WTC11 (cell line): ENCODE data around the gene SYK.

Experiments used
- CREM ChIP-seq: sonication (generic); formaldehyde crosslinking; IDR thresholded peaks from 2 replicates; pipeline ENCODE4 v1.8.1; 2022; ENCODE audit warnings: mild to moderate bottlenecking, missing genetic modification reagents, moderate library complexity
- E2F1 ChIP-seq: sonication (generic); formaldehyde crosslinking; IDR thresholded peaks from 2 replicates; pipeline ENCODE4 v1.8.0; 2022; ENCODE audit warnings: mild to moderate bottlenecking, missing genetic modification reagents
- E2F5 ChIP-seq: sonication (generic); formaldehyde crosslinking; IDR thresholded peaks from 2 replicates; pipeline ENCODE4 v1.8.1; 2022; ENCODE audit warnings: mild to moderate bottlenecking, moderate library complexity, missing genetic modification reagents
- ESRRA ChIP-seq: sonication (generic); formaldehyde crosslinking; IDR thresholded peaks from 2 replicates; pipeline ENCODE4 v1.8.1; 2022; ENCODE audit warnings: mild to moderate bottlenecking, missing genetic modification reagents, borderline replicate concordance
- NFE2L1 ChIP-seq: sonication (generic); formaldehyde crosslinking; IDR thresholded peaks from 2 replicates; pipeline ENCODE4 v1.8.1; 2023; ENCODE audit warnings: missing genetic modification reagents
- NR2C2 ChIP-seq: sonication (generic); formaldehyde crosslinking; IDR thresholded peaks from 2 replicates; pipeline ENCODE4 v1.8.0; 2022; ENCODE audit warnings: mild to moderate bottlenecking, missing genetic modification reagents
- TEAD4 ChIP-seq: sonication (generic); formaldehyde crosslinking; IDR thresholded peaks from 2 replicates; pipeline ENCODE4 v1.8.0; 2022; ENCODE audit warnings: mild to moderate bottlenecking, missing genetic modification reagents
- TF ChIP-seq, protein P1 (sequence below): sonication (generic); formaldehyde crosslinking; IDR thresholded peaks from 2 replicates; pipeline ENCODE4 v1.8.1; 2022; ENCODE audit warnings: missing genetic modification reagents, borderline replicate concordance
- TF ChIP-seq, protein P2 (sequence below): fragments of 200-600 bp; IDR thresholded peaks from 2 replicates; pipeline ENCODE4 v1.8.0; 2022; ENCODE audit warnings: antibody characterized with exemption
- TF ChIP-seq, protein P3 (sequence below): fragments of 250-450 bp; sonication (Bioruptor Pico); IDR thresholded peaks from 2 replicates; pipeline ENCODE4 v1.9.0; 2021; ENCODE audit warnings: mild to moderate bottlenecking
- TF ChIP-seq, protein P4 (sequence below): sonication (generic); formaldehyde crosslinking; IDR thresholded peaks from 2 replicates; pipeline ENCODE4 v1.8.1; 2022; ENCODE audit warnings: low read depth, mild to moderate bottlenecking, moderate library complexity, missing genetic modification reagents, borderline replicate concordance

DNA sequence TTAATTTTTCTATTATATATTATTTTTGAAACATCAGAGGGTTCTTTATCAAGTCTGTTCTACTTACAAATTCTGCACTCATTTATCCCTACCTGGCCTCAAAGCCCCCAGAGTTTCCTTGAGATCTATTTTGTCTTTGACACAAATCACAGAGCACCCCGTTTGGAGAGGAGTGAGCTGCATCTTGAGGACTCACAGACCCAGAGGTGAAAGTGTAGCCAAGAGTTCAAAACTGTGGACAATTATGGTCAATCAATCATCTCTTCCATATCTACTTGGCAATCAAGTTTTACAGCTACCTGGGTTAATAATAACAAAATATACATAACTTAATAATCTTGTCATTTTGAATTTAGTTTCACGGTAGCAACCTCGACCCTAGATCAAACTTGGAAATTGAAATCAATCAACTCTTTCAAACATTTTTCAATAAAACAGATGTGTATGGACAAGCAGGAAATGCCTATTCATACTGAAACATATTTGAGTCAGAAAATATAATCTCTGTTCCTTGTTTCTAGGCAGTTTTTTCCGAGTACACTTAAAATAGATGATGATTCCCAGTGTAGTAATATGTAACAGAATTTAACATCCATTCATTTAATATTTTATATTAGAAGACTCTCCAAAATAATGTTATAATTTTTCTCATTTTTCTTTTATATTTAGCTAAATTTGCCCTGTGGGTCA, 13.7 kb upstream of the SYK start:
- TF ChIP-seq, protein P1, sequence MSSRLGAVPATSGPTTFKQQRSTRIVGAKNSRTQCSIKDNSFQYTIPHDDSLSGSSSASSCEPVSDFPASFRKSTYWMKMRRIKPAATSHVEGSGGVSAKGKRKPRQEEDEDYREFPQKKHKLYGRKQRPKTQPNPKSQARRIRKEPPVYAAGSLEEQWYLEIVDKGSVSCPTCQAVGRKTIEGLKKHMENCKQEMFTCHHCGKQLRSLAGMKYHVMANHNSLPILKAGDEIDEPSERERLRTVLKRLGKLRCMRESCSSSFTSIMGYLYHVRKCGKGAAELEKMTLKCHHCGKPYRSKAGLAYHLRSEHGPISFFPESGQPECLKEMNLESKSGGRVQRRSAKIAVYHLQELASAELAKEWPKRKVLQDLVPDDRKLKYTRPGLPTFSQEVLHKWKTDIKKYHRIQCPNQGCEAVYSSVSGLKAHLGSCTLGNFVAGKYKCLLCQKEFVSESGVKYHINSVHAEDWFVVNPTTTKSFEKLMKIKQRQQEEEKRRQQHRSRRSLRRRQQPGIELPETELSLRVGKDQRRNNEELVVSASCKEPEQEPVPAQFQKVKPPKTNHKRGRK (CRISPR knock-in tag), result no peak
- TF ChIP-seq CREM (CRISPR knock-in tag) (no peak), TEAD4 (CRISPR knock-in tag) (no peak), E2F5 (CRISPR knock-in tag) (no peak), ESRRA (CRISPR knock-in tag) (no peak), NFE2L1 (CRISPR knock-in tag) (no peak), E2F1 (no peak), NR2C2 (no peak)
- TF ChIP-seq, protein P2, sequence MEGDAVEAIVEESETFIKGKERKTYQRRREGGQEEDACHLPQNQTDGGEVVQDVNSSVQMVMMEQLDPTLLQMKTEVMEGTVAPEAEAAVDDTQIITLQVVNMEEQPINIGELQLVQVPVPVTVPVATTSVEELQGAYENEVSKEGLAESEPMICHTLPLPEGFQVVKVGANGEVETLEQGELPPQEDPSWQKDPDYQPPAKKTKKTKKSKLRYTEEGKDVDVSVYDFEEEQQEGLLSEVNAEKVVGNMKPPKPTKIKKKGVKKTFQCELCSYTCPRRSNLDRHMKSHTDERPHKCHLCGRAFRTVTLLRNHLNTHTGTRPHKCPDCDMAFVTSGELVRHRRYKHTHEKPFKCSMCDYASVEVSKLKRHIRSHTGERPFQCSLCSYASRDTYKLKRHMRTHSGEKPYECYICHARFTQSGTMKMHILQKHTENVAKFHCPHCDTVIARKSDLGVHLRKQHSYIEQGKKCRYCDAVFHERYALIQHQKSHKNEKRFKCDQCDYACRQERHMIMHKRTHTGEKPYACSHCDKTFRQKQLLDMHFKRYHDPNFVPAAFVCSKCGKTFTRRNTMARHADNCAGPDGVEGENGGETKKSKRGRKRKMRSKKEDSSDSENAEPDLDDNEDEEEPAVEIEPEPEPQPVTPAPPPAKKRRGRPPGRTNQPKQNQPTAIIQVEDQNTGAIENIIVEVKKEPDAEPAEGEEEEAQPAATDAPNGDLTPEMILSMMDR, result no peak
- TF ChIP-seq, protein P3, sequence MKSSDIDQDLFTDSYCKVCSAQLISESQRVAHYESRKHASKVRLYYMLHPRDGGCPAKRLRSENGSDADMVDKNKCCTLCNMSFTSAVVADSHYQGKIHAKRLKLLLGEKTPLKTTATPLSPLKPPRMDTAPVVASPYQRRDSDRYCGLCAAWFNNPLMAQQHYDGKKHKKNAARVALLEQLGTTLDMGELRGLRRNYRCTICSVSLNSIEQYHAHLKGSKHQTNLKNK (CRISPR knock-in tag), result no peak
- TF ChIP-seq, protein P4, sequence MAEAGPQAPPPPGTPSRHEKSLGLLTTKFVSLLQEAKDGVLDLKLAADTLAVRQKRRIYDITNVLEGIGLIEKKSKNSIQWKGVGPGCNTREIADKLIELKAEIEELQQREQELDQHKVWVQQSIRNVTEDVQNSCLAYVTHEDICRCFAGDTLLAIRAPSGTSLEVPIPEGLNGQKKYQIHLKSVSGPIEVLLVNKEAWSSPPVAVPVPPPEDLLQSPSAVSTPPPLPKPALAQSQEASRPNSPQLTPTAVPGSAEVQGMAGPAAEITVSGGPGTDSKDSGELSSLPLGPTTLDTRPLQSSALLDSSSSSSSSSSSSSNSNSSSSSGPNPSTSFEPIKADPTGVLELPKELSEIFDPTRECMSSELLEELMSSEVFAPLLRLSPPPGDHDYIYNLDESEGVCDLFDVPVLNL, result no peak
